MCF 10A (cell line): ENCODE results near the gene ELFN1. TPM values are rescaled to one million over a fixed set of nuclear protein-coding genes. Genes with fewer than 3 reads are reported as not detected.

Source experiments
- BruUV-seq: library from RNA; stranded (reverse); fragments of 400-500 nt; replicated peaks from 2 replicates; lab custom pipeline; 2021; lab: Mats Ljungman, UMichigan
- CTCF ChIA-PET: fragments of 300-600 bp; sonication (Branson Sonifier 250); formaldehyde crosslinking; extraction: SDS; loops from one replicate; lab custom pipeline; 2021; ENCODE audit warnings: antibody characterized with exemption, inconsistent platforms; lab: Yijun Ruan, JAX
- POLR2A ChIA-PET: fragments of 300-600, 350-650 bp; sonication (Branson Sonifier 250); formaldehyde crosslinking; extraction: SDS; loops from one replicate; lab custom pipeline; 2020; ENCODE audit warnings: antibody characterized with exemption, inconsistent platforms; lab: Yijun Ruan, JAX
- DNase-seq: peaks from one replicate; pipeline ENCODE4 v3.0.0-alpha.2; 2018; ENCODE audit not compliant: unreplicated experiment
- H3K27ac Mint-ChIP-seq: one replicate; pipeline ENCODE4 v1.8.0; 2022; ENCODE audit warnings: mild to moderate bottlenecking, low read depth, mixed read lengths; ENCODE audit not compliant: unreplicated experiment
- H3K27me3 Mint-ChIP-seq: one replicate; pipeline ENCODE4 v1.8.0; 2022; ENCODE audit warnings: mixed read lengths; ENCODE audit not compliant: insufficient read depth, unreplicated experiment
- H3K36me3 Mint-ChIP-seq: one replicate; pipeline ENCODE4 v1.8.0; 2022; ENCODE audit warnings: mild to moderate bottlenecking, moderate library complexity, mixed read lengths; ENCODE audit not compliant: insufficient read depth, unreplicated experiment
- H3K4me1 Mint-ChIP-seq: one replicate; pipeline ENCODE4 v1.8.0; 2022; ENCODE audit warnings: mixed read lengths; ENCODE audit not compliant: insufficient read depth, unreplicated experiment
- H3K4me3 Mint-ChIP-seq: one replicate; pipeline ENCODE4 v1.8.0; 2022; ENCODE audit warnings: mild to moderate bottlenecking, moderate library complexity, mixed read lengths; ENCODE audit not compliant: unreplicated experiment
- H3K9me3 Mint-ChIP-seq: one replicate; pipeline ENCODE4 v1.8.0; 2022; ENCODE audit warnings: mixed read lengths; ENCODE audit not compliant: unreplicated experiment
- CTCF ChIP-seq: fragments of 200-600 bp; IDR thresholded peaks from one replicate; pipeline ENCODE4 v1.8.0; 2022; ENCODE audit warnings: antibody characterized with exemption, mild to moderate bottlenecking; ENCODE audit not compliant: unreplicated experiment
- intact Hi-C: fragments of 100-400 bp; cut with micrococcal nuclease; formaldehyde crosslinking; loops from 2 replicates; pipeline ENCODE4 v1.14.1; 2022
- total RNA-seq: library from RNA; stranded (reverse); gene quantifications from 2 replicates; pipeline ENCODE4 v1.2.3, GENCODE V29; 2022

Gene ELFN1
- total RNA-seq, 1 experiment from 2014 or later: not detected

- no peak overlapping the region for H3K27ac Mint-ChIP-seq
- intact Hi-C loops: no loop called here
- H3K4me1 Mint-ChIP-seq: no peaks in the 10 kb centered on the region
These were observed 115.8 kb downstream of the ELFN1 start for GRCh38 chr7:1785839-1786238.

GRCh38 chr7:1787241-1787640 is 117.2 kb downstream of the ELFN1 start:
- Mint-ChIP-seq H3K9me3 (no peaks in the 10 kb centered on the region), H3K4me3 (no peak overlapping the region), H3K4me1 (no peaks in the 10 kb centered on the region), H3K36me3 (no peaks in the 10 kb centered on the region), H3K27me3 (peaks cover 39% of the 10 kb centered on the region), H3K27ac (no peak overlapping the region)
- POLR2A ChIA-PET: no interaction called here
- BruUV-seq: no TSS peak
- CTCF ChIA-PET: no interaction called here
- TF ChIP-seq CTCF: no peak
- intact Hi-C loops: no loop called here
- no peak for DNase-seq

More at GRCh38 chr7:1785839-1786238, 115.8 kb downstream of the ELFN1 start:
- ChIA-PET POLR2A (no interaction called here), CTCF (interaction anchor here (0.6 to 0.9 kb wide), 2 partner anchors 75 to 405 kb away, joined by 3 to 4 read pairs; no protein-coding TSS in a partner anchor)
- DNase-seq: no peak
- peaks cover 39% of the 10 kb centered on the region for H3K27me3 Mint-ChIP-seq
- no peaks in the 10 kb centered on the region for H3K36me3 Mint-ChIP-seq
- no peaks in the 10 kb centered on the region for H3K9me3 Mint-ChIP-seq
- no peak overlapping the region for H3K4me3 Mint-ChIP-seq
- no TSS peak for BruUV-seq
- TF ChIP-seq CTCF: no peak

GRCh38 chr7:1787681-1788235 is 117.7 kb downstream of the ELFN1 start:
- no peak for TF ChIP-seq CTCF
- no peak overlapping the region for H3K27ac Mint-ChIP-seq
- peaks cover 39% of the 10 kb centered on the region for H3K27me3 Mint-ChIP-seq
- no TSS peak for BruUV-seq
- H3K36me3 Mint-ChIP-seq: no peaks in the 10 kb centered on the region
- no peak overlapping the region for H3K4me3 Mint-ChIP-seq
- no peak for DNase-seq
- no peaks in the 10 kb centered on the region for H3K9me3 Mint-ChIP-seq
- CTCF ChIA-PET: no interaction called here
- intact Hi-C loops: no loop called here
- POLR2A ChIA-PET: no interaction called here
- H3K4me1 Mint-ChIP-seq: no peaks in the 10 kb centered on the region

- BruUV-seq: no TSS peak
- intact Hi-C loops: no loop called here
- H3K4me1 Mint-ChIP-seq: no peaks in the 10 kb centered on the region
- H3K27ac Mint-ChIP-seq: no peak overlapping the region
- peaks cover 38% of the 10 kb centered on the region for H3K27me3 Mint-ChIP-seq
- no peaks in the 10 kb centered on the region for H3K36me3 Mint-ChIP-seq
- H3K9me3 Mint-ChIP-seq: peaks cover 31% of the 10 kb centered on the region
- TF ChIP-seq CTCF: no peak
- H3K4me3 Mint-ChIP-seq: no peak overlapping the region
- POLR2A ChIA-PET: no interaction called here
- CTCF ChIA-PET: no interaction called here
- no peak for DNase-seq
These were observed 124.9 kb downstream of the ELFN1 start for GRCh38 chr7:1794888-1795542.

Other genes with a start within 250 kb of the ELFN1 start
- 12.3 and 15.8 TPM in 2 replicates for gene MICALL2, start 210.8 kb upstream of the ELFN1 start, total RNA-seq
- gene INTS1, start 165.9 kb upstream of the ELFN1 start, total RNA-seq: 86.3 and 93.5 TPM in 2 replicates
- 37.8 and 45.6 TPM in 2 replicates for gene MAFK, start 139.6 kb upstream of the ELFN1 start, total RNA-seq
- gene TMEM184A, start 114.1 kb upstream of the ELFN1 start, total RNA-seq: 9.0 and 14.2 TPM in 2 replicates
- gene PSMG3, start 100.2 kb upstream of the ELFN1 start, total RNA-seq: 38.2 and 42.1 TPM in 2 replicates